Liver (tissue), 3 donors: Measurements from ENCODE around the gene F8.
"Not testable (repeated sequence)": the region's sequence is repeated elsewhere in the genome, so short reads cannot be mapped to it uniquely, and the experiment has no call there.

Experiments
- EGR1 ChIP-seq, 2 donors: IDR thresholded peaks; 2 replicates each; pipeline ENCODE4 v1.6.1; 2016 to 2018; ENCODE audit warnings: antibody characterized with exemption in 2 of 2, low read depth in 2 of 2
- GABPA ChIP-seq, 2 donors: IDR thresholded peaks in 1 of 2; conservative IDR thresholded peaks in 1 of 2; 2 replicates each; pipeline ENCODE4 v1.6.1; 2016; ENCODE audit warnings: antibody characterized with exemption in 2 of 2, mild to moderate bottlenecking in 1 of 2, moderate library complexity in 1 of 2
- HNF4G ChIP-seq: IDR thresholded peaks from 2 replicates; pipeline ENCODE4 v1.6.1; 2016; ENCODE audit warnings: antibody characterized with exemption
- JUND ChIP-seq, 2 donors: IDR thresholded peaks; 2 replicates each; pipeline ENCODE4 v1.6.1; 2016; ENCODE audit warnings: antibody characterized with exemption in 2 of 2
- RAD21 ChIP-seq, 2 donors: IDR thresholded peaks; 2 replicates each; pipeline ENCODE4 v1.6.1; 2016; ENCODE audit warnings: antibody characterized with exemption in 2 of 2, mild to moderate bottlenecking in 2 of 2
- RXRA ChIP-seq, 2 donors: IDR thresholded peaks; 2 replicates each; pipeline ENCODE4 v1.6.1; 2017 to 2018; ENCODE audit warnings: antibody characterized with exemption in 2 of 2, mild to moderate bottlenecking in 1 of 2
- SP1 ChIP-seq: IDR thresholded peaks from 2 replicates; pipeline ENCODE4 v1.6.1; 2018; ENCODE audit warnings: antibody characterized with exemption, mild to moderate bottlenecking
- TAF1 ChIP-seq: conservative IDR thresholded peaks from 2 replicates; pipeline ENCODE4 v1.6.1; 2016; ENCODE audit warnings: antibody characterized with exemption, mild to moderate bottlenecking
- YY1 ChIP-seq: IDR thresholded peaks from 2 replicates; pipeline ENCODE4 v1.6.1; 2016; ENCODE audit warnings: antibody characterized with exemption, mild to moderate bottlenecking
- TF ChIP-seq, protein P1 (sequence below): fragments of 150-350 bp; IDR thresholded peaks from 2 replicates; pipeline ENCODE4 v1.5.1; 2017; ENCODE audit warnings: improper control_type of control experiment, low read depth, low read length; ENCODE audit not compliant: missing input control
- TF ChIP-seq, protein P2 (sequence below): IDR thresholded peaks from 2 replicates; pipeline ENCODE4 v1.6.1; 2016; ENCODE audit warnings: antibody characterized with exemption
- donor health status: healthy.
- donor health status: healthy.

- TF ChIP-seq RAD21 (IDR thresholded peaks at IDR 0.05); YY1; GABPA (IDR thresholded peaks at IDR 0.05 in 1 of 2, conservative IDR thresholded peaks at IDR 0.05 in 1 of 2); EGR1 (IDR thresholded peaks at IDR 0.05; ENCODE audit: low read depth in 2 of 2); TAF1; SP1; HNF4G; JUND (IDR thresholded peaks at IDR 0.05): not testable (repeated sequence)
- TF ChIP-seq, protein P1, sequence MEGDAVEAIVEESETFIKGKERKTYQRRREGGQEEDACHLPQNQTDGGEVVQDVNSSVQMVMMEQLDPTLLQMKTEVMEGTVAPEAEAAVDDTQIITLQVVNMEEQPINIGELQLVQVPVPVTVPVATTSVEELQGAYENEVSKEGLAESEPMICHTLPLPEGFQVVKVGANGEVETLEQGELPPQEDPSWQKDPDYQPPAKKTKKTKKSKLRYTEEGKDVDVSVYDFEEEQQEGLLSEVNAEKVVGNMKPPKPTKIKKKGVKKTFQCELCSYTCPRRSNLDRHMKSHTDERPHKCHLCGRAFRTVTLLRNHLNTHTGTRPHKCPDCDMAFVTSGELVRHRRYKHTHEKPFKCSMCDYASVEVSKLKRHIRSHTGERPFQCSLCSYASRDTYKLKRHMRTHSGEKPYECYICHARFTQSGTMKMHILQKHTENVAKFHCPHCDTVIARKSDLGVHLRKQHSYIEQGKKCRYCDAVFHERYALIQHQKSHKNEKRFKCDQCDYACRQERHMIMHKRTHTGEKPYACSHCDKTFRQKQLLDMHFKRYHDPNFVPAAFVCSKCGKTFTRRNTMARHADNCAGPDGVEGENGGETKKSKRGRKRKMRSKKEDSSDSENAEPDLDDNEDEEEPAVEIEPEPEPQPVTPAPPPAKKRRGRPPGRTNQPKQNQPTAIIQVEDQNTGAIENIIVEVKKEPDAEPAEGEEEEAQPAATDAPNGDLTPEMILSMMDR, result not testable (repeated sequence)
- TF ChIP-seq RXRA (IDR thresholded peaks at IDR 0.05), result peak in 1 of 2 donors; percentile 10
- TF ChIP-seq, protein P2, sequence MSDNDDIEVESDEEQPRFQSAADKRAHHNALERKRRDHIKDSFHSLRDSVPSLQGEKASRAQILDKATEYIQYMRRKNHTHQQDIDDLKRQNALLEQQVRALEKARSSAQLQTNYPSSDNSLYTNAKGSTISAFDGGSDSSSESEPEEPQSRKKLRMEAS, result not testable (repeated sequence)
Observed at GRCh38 chrX:155006913-155007671, 15.4 kb downstream of the F8 start.
